Skin of body (tissue), 3 donors: ENCODE data around the gene CCDC137. TPM values are rescaled to one million over a fixed set of nuclear protein-coding genes. Genes with fewer than 3 reads are reported as not detected.

Experiments used
- DNase-seq: peaks from one replicate; lab custom pipeline; 2025; lab: John Stamatoyannopoulos, UW
- small RNA-seq: library from RNA; depleted of rRNA; stranded (forward); fragments of <200 nt; gene quantifications from one replicate; pipeline ENCODE3, GENCODE V24; 2014; ENCODE audit warnings: low replicate concordance
- total RNA-seq: library from RNA; depleted of rRNA; stranded (reverse); fragments of >200 nt; gene quantifications from one replicate; pipeline ENCODE4 v1.2.3, GENCODE V29; 2014

CCDC137 gene
- total RNA-seq, 1 donor from 2014 or later: 5.9 TPM

DNA sequence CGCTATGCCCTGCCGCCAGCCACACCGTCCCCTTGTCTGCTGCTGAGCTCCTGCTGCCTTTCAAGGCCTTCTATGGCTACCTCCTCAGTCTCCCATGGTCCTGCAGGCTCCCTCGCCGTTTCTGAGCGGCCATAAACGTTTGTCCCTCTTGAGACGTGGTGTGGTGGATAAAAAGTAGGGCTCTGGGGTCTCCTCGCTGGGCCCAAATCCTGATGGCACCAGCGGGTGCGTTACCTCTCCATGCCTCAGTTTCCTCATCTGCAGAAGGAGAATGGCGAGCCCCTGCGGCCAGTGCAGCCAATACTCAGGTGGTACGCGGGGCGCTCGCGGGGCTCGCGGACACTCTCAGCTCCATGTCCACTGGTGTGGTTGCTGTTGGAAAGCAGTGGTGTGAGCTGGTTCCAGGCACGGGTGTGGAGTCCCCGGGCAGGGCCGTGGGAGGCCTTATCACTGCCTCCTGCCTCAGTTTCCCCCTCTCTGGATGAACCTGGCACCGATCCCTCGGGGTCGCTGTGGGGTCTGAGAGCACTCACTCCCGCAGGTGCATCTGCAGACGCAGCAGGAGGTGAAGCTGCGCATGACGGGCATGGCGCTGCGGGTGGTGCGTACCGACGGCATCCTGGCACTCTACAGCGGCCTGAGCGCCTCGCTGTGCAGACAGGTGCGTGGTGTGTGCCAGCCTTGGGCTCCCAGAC, 48.0 kb downstream of the CCDC137 start:
- DNase-seq: no peak

DNA sequence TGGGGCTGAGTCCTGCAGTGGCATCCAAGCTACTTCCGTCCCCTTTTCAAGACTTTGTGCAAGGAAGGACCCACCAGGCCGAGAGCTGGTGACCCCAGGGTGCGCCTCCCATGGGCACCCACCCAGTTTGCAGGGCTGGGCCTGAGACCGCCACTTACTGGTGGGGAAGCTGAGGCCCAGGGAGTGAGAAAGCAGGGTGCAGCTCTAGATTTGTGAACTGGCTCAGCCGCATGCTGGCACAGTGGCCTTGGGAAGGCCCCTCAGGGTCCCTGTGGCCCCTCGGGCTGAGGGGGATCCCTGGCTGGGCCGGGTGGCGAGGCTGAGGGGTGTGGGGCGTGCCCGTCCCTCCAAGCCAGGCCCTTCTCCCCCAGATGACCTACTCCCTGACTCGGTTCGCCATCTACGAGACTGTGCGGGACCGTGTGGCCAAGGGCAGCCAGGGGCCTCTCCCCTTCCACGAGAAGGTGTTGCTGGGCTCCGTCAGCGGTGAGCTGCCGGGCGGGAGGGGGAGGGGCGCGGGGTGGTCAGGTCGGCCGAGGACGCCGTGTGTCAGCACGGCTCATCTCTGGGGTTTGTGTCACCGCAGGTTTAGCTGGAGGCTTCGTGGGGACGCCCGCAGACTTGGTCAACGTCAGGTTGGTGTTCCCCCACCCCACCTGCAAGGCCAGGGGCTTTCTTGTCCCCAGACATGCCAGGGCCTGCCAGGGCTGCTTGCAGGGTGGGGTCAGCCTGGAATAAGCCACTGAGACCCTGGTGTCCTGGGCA, 48.8 kb downstream of the CCDC137 start:
- no peak for DNase-seq

DNA sequence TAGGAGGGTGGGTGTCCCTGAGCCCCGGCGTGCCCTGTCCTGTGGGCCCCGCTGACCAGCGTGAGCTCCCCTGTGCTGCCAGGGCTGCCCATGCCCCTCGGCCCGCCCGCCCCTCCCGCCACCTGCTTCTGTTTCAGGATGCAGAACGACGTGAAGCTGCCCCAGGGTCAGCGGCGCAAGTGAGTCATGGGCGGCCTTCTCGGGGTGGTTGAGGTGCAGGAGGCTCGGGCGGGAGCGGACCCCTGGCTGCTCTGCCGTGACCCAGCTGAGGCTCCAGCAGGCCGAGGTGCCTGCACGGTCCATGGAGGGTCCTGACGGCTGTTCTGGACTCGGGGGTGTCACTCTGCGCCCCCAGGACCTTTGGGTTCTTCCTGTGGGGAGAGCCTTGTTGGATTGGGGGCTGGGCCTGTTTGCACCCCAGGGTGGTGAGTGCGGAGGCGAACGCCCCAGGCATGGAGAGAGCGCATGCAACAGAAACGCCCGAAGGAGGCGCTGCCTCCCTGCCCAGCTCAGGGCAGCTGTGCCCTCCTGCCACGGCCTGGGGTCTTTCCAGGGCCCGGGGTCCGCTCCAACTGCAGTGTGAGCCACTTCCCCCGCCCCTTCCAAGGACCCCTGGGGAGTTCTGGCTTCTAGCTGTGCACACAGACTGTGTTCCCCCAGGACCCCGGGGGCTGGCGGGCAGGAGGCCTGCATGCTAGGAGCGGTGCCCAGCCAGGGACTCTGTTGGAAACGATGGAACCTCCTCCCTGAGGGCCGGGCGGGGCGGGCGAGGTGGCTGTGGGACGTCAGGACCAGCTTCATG, 49.5 kb downstream of the CCDC137 start:
- DNase-seq: no peak

DNA sequence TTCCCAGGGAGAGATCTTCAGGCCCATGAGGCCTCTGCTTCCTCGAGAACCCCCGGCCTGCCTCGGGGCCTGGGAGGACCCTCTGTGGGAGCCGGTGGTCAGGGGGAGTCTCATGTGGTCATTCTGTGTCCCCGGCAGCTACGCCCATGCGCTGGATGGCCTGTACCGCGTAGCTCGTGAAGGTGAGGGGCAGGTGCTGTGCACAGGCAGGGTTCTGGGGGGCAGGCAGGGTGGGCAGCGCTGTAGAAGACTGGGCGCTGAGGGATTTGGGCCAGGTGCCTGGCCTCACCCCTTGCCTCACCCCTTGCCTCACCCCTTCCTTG, 50.1 kb downstream of the CCDC137 start:
- no peak for DNase-seq

DNA sequence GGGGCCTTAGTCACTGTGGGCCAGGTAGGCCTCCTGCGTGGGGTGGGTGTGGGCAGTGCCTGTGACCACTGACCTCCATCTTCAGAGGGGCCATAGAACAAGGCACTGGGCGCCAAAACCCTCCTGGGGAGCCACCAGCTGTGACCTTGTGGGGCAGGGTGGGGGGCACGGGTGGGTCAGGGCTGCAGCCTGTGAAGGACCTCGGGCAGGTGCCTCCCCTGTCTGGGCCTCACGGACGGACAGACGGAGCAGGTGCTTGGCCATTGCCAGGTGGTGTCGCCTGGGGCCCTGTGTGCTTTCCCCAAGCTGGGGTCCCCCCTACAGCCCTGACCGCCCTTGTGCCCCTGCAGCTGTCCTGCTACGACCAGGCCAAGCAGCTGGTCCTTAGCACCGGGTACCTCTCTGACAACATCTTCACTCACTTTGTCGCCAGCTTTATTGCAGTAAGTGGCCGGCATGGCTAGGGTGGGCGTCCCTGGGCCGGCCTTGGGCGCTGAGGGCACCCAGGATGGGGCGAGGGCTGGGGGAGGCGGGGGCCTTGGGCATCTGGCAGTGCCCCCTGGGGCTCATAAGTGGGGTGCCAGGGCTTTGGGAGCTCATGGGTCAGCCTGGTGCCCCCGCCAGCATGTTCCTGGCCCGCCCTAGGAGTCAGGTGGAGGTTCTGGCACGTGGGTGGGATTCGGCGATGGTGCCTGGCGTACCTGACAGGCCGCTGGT, 50.7 kb downstream of the CCDC137 start:
- DNase-seq: no peak

DNA sequence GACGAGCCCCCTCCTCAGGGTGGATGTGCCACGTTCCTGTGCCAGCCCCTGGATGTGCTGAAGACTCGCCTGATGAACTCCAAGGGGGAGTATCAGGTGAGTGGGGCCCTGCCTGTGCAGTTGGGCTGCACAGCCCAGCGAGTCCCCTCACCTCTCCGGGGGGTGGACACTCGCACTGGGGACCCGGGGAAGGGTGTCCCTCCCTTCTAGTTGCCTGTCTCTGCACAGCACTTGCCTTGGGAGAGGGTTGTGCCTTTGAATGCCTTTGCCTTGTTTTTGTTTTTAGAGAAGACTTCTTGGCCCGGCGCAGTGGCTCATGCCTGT, 51.2 kb downstream of the CCDC137 start:
- no peak for DNase-seq

DNA sequence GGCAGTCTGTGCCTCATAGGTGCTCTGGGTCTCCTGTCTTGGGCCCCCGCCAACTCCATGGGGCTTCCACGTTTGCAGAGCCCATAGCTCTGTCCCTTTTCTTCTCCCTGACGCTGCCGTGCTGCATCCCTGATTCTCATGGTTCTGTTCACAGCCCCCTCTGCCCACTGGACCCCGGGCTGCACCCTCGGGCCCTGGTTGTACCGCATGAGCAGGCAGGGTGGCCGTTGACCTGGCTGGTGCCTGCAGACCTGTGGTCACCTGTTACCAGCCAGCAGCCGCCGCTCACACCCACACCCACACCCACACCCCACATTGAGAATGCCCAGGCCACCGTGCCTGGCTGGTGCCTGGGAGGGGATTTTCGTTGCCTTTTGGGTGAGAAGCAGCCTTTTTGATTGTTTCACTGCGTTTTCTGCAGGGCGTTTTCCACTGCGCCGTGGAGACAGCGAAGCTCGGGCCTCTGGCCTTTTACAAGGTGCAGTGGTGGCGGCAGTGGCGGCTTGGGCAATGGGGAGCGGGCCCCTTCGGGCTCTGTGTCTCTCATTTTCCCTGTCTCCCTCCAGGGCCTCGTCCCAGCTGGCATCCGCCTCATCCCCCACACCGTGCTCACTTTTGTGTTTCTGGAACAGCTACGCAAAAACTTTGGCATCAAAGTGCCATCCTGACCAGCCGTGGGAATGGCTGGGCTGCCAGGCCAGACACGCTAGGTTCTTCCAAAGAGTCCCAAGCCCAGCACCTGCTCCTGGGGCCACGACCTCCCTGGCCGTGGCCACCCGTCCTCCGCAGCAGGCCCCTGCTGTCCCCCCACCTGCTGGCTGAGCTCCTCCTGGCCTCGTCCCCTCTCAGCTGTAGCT, 53.1 kb downstream of the CCDC137 start:
- DNase-seq: no peak

DNA sequence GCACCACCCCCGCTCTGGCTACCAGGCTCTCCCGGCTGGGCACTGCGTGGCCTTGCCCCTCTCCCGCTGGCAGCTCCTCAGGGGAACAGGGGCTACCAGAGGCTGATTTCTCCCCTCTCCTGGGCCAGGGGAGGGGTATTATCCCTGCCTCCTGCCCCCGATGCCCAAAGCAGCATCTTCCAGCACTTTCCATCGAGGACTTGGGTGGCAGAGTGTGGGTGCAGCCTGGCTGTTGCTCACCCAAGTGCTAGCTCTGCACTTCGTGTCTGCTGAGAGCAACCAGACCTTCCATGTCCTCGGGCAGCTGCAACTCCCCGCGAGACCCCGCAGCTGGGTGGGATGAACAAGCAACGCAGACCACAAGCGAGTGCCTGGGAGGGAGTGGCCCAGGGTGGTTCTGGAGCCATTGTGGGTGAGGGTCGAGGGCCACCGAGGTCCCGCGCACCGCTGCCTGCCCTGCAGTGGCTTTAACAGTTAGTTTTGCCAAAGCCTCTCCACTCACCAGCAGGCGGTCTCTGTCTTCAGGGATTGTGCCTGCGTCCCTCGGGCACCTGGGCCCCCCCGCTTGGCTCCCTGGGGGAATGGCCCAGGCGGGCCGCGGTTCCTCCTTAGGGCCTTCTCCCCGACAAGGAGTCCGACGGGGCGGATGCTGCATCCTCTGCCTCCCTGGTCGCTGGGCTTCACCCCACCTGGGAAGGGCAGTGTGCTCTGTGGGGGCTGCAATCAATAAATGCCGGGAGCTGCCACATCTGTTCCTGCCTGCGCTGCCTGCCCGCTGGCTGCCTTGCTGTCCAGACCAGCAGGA, 53.9 kb downstream of the CCDC137 start:
- no peak for DNase-seq

DNA sequence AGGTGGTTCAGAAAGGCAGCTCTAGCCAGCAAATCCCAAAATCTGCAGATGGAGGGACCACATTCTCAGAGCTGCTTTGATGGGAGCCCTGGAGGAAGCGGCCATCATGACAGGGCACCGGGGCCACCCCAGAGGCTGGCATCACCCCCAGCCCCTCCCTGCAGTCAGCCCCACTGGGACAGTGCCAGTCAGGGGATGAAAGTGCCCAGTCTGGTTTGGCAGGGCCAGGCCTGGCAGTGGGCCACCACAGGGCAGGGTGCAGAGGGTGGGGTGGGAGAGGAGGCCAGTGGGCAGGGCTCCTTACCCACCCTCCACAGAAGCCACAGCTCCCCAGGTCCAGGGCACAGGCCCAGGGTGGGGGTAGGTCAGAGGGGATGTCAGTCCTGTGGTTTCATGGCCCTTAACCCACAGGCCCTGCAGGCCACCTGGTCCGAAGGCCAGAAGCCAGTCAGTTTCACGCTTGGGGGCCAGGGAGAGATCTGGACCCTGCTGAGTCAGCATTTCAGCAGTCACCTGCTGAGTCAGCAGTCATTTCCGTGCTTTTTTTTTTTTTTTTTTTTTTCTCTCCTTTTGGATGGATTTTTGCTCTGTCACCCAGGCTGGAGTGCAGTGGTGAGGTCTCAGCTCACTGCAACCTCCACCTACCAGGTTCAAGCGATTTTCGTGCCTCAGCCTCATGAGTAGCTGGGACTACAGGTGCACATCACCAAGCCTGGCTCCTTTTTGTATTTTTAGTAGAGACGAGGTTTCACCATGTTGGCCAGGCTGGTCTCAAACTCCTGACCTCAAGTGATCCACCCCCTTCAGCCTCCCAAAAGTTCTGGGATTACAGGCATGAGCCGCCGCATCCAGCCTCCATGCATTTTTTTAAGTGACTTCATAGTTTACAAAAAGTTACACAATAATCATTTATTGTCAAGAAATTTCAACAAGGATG, 55.9 kb downstream of the CCDC137 start:
- no peak for DNase-seq

Small RNA genes within 50 kb of the gene (small RNA-seq; reads per million reads assigned to genes)
- not detected for gene MIR6786

Other genes with a start within 250 kb of the CCDC137 start
- gene ACTG1, start 153.9 kb upstream of the CCDC137 start, total RNA-seq: 2,123 TPM
- gene FSCN2, start 138.4 kb upstream of the CCDC137 start, total RNA-seq: 0.99 TPM
- 12.4 TPM for gene FAAP100, start 114.4 kb upstream of the CCDC137 start, total RNA-seq
- gene NPLOC4, start 29.6 kb upstream of the CCDC137 start, total RNA-seq: 35.4 TPM
- gene TSPAN10, start 29.5 kb upstream of the CCDC137 start, total RNA-seq: 1.2 TPM
- gene PDE6G, start 10.2 kb upstream of the CCDC137 start, total RNA-seq: 0.49 TPM
- 8.5 TPM for gene OXLD1, start 132 bp upstream of the CCDC137 start, total RNA-seq
- gene ARL16, start 17.1 kb downstream of the CCDC137 start, total RNA-seq: 32.1 TPM
- 36.6 TPM for gene HGS, start 17.3 kb downstream of the CCDC137 start, total RNA-seq
- gene MRPL12, start 36.6 kb downstream of the CCDC137 start, total RNA-seq: 9.2 TPM
- 7.1 TPM for gene SLC25A10, start 45.5 kb downstream of the CCDC137 start, total RNA-seq
- not detected for gene GCGR, start 137.4 kb downstream of the CCDC137 start, total RNA-seq
- gene MCRIP1, start 166.6 kb downstream of the CCDC137 start, total RNA-seq: 35.6 TPM
- 10.0 TPM for gene PPP1R27, start 168.3 kb downstream of the CCDC137 start, total RNA-seq
- 208 TPM for gene P4HB, start 193.8 kb downstream of the CCDC137 start, total RNA-seq
- gene ARHGDIA, start 204.6 kb downstream of the CCDC137 start, total RNA-seq: 51.6 TPM
- gene ALYREF, start 224.8 kb downstream of the CCDC137 start, total RNA-seq: 67.6 TPM
- gene ANAPC11, start 225.0 kb downstream of the CCDC137 start, total RNA-seq: 60.1 TPM
- 0.59 TPM for gene NPB, start 235.5 kb downstream of the CCDC137 start, total RNA-seq
- 18.6 TPM for gene PCYT2, start 244.7 kb downstream of the CCDC137 start, total RNA-seq